Kidney (tissue), 14 donors: ENCODE measurements around the gene COL6A1. TPM values are rescaled to one million over a fixed set of nuclear protein-coding genes. Genes with fewer than 3 reads are reported as not detected.

Source experiments
- DNase-seq, 5 donors: peaks; one replicate each; pipeline ENCODE4 v3.0.0-alpha.2; 2013 to 2020
- FAIRE-seq: peaks from 2 replicates; lab custom pipeline; 2012; peaks lifted over from hg19 to GRCh38; lab: Jason Lieb, UNC
- H3K27ac ChIP-seq, 2 donors: one replicate each; pipeline ENCODE4 v1.7.0; 2013; ENCODE audit warnings: low read depth in 2 of 2, low read length in 2 of 2, inconsistent platforms in 1 of 2
- H3K27me3 ChIP-seq: one replicate; pipeline ENCODE4 v1.7.1; 2013; ENCODE audit warnings: low read length, inconsistent platforms; ENCODE audit not compliant: control insufficient read depth, insufficient read depth
- H3K36me3 ChIP-seq, 3 donors: one replicate each; pipeline versions ENCODE4 v1.7.0 to v1.7.1; 2013; ENCODE audit warnings: low read length in 3 of 3, control low read depth in 1 of 3, inconsistent platforms in 1 of 3; ENCODE audit not compliant: insufficient read depth in 3 of 3, control insufficient read depth in 2 of 3
- H3K4me1 ChIP-seq, 3 donors: one replicate each; pipeline versions ENCODE4 v1.7.0 to v1.7.1; 2013; ENCODE audit warnings: low read length in 3 of 3, inconsistent platforms in 1 of 3, low read depth in 1 of 3; ENCODE audit not compliant: control insufficient read depth in 2 of 3, insufficient read depth in 2 of 3
- H3K4me3 ChIP-seq, 3 donors: one replicate each; pipeline versions ENCODE4 v1.7.0 to v1.8.1; 2013; ENCODE audit warnings: low read length in 3 of 3, control low read depth in 1 of 3, inconsistent platforms in 1 of 3
- H3K9ac ChIP-seq, 3 donors: one replicate each; pipeline versions ENCODE4 v1.7.0 to v1.7.1; 2013; ENCODE audit warnings: low read length in 3 of 3, control low read depth in 1 of 3, inconsistent platforms in 1 of 3
- H3K9me3 ChIP-seq, 3 donors: one replicate each; pipeline versions ENCODE4 v1.7.0 to v1.7.1; 2013; ENCODE audit warnings: low read length in 3 of 3, control low read depth in 1 of 3, inconsistent platforms in 1 of 3; ENCODE audit not compliant: control insufficient read depth in 2 of 3, insufficient read depth in 1 of 3
- intact Hi-C: fragments of 100-400 bp; cut with DNase I; formaldehyde crosslinking; loops from one replicate; pipeline ENCODE4 v1.11.1; 2022
- polyA plus RNA-seq: library from polyadenylated mRNA; stranded (reverse); fragments of 350-450 nt; fragmentation: Illumina TruSeq; extraction: RNeasy Lipid Tissue Mini Kit (QIAGEN cat#74804); gene quantifications from one replicate; pipeline ENCODE4 v1.2.3, GENCODE V29; 2014; ENCODE audit warnings: low read depth, low replicate concordance; ENCODE audit not compliant: insufficient read depth
- total RNA-seq: library from RNA; stranded (reverse); fragmentation: NEBNext Ultra II Directional; extraction: Animal tissue kit (Norgen Biotek cat#: 25700); gene quantifications from one replicate; pipeline ENCODE4 v1.2.1, GENCODE V29; 2021
- TF ChIP-seq, protein P1 (sequence below): IDR thresholded peaks from 3 replicates; pipeline ENCODE4 v1.5.1; 2012; ENCODE audit warnings: mild to moderate bottlenecking, moderate library complexity, borderline replicate concordance; ENCODE audit not compliant: insufficient read depth; ENCODE audit errors: extremely low read depth
- donor health status: control.
- donor health status: control.
- donor health status: control.
- donor health status: control.
- donor health status: control.
- donor health status: DM: yes; HTN: yes; CAD: no.
- donor health status: Normal renal cell carcinoma (clear cell type).

COL6A1 gene
- total and polyA plus RNA-seq, 2 donors from 2014 or later, result 112 to 127 TPM

DNA sequence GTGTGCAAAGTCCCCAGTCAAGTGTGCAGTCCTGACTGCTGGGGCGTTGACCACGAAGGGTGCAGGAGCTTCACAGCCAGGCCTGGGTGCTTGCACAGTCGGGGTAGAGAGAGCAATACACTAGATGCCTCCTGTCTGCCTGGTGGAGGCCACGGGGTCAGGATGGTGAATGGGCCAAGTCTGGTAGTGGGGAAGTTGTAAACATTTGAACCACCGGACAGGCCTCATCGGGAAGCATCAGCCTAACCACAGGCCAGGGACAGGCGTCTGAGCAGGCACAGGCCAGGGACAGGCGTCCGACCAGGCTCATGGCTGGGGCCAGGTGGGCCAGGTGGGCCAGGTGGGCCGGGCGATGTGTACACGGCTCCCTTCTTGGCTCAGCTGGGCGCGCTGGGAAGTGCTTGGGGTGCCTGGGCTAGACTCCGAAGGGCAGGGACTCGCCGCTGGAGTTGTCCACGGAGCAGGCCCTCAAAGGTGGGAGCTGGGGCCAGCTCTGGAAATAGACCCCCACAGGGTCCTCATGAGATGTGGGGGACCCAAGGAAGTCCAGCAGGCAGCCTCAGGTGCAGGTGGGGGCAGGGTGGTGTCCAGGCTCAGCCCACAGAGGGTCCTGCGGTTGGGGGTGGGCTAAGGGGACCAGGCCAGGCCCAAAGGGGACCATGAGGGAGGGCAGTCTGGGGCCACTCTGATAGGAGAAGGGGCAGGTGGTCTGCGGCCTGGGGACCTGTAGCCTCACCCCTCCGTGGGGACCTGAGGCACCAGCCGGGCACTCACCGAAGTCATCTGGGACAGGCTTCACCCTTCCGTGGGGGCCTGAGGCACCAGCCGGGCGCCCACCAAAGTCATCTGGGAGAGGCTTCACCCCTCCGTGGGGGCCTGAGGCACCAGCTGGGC is 15.0 kb downstream of the COL6A1 start:
- FAIRE-seq (no peak), DNase-seq (peak in 2 of 5 donors; percentile 28 to 59)
- H3K27me3 ChIP-seq, result no peaks in the 10 kb centered on the region
- no peak overlapping the region for H3K27ac ChIP-seq
- H3K9me3 ChIP-seq, result no peaks in the 10 kb centered on the region
- TF ChIP-seq, protein P1, sequence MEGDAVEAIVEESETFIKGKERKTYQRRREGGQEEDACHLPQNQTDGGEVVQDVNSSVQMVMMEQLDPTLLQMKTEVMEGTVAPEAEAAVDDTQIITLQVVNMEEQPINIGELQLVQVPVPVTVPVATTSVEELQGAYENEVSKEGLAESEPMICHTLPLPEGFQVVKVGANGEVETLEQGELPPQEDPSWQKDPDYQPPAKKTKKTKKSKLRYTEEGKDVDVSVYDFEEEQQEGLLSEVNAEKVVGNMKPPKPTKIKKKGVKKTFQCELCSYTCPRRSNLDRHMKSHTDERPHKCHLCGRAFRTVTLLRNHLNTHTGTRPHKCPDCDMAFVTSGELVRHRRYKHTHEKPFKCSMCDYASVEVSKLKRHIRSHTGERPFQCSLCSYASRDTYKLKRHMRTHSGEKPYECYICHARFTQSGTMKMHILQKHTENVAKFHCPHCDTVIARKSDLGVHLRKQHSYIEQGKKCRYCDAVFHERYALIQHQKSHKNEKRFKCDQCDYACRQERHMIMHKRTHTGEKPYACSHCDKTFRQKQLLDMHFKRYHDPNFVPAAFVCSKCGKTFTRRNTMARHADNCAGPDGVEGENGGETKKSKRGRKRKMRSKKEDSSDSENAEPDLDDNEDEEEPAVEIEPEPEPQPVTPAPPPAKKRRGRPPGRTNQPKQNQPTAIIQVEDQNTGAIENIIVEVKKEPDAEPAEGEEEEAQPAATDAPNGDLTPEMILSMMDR, result no peak
- H3K9ac ChIP-seq, result no peak overlapping the region
- intact Hi-C loops, result no loop called here
- no peak overlapping the region for H3K4me3 ChIP-seq
- H3K36me3 ChIP-seq, result peaks cover 0 to 3% (median 0%) of the 10 kb centered on the region in 3 donors
- no peaks in the 10 kb centered on the region for H3K4me1 ChIP-seq

DNA sequence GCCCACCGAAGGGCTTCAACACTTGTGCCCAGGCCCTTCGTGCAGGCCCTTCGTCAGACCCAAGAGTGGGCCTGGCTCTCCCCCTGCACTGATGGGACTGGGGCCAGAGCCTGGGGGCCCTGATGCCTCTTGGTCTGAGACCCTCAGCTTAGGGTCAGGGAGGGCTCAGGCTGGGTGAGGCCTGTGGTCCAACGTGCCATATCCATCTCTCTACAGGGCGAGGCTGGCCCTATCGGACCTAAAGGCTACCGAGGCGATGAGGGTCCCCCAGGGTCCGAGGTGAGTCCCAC is 15.6 kb downstream of the COL6A1 start:
- FAIRE-seq (no peak), DNase-seq (peak in 1 of 5 donors; percentile 32)
- intact Hi-C loops, result no loop called here
- no peaks in the 10 kb centered on the region for H3K27me3 ChIP-seq
- TF ChIP-seq, protein P1, result no peak
- no peaks in the 10 kb centered on the region for H3K4me1 ChIP-seq
- H3K36me3 ChIP-seq, result peaks cover 0 to 2% (median 0%) of the 10 kb centered on the region in 3 donors
- H3K27ac ChIP-seq, result no peak overlapping the region
- H3K4me3 ChIP-seq, result no peak overlapping the region
- H3K9ac ChIP-seq, result no peak overlapping the region
- no peaks in the 10 kb centered on the region for H3K9me3 ChIP-seq

DNA sequence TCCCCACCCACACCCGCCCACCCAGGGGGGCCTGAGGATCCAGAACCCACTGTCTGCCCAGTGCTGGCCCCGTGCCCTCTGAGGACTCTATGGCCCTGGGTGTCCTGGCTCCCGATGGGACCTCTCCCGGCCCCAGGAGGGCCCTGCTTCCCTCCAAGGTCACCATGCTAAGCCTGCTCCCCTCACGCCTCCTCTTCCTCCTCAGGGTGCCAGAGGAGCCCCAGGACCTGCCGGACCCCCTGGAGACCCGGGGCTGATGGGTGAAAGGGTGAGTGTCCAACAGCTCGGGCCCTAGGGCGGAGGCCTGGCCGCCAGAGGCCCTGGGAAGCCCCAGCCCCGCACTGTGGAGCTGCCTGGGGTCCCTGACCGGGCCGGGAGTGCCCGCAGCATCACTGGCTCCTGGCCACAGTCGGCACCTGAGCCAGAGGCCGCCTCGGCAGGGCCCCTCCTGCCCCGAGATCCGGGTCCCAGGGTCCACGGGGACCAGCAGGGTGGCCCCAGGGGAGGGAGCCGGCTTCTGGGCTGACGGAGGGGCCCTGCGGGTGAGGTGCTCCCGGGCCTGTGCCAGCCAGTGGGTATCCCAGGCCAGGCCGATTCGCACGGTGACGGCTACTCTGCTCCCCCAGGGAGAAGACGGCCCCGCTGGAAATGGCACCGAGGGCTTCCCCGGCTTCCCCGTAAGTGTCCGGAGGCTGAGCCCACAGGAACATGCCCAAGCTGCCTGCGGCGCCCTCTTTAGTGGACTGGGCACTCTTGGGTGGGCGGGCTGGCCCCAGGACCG is 16.1 kb downstream of the COL6A1 start:
- H3K27ac ChIP-seq, result no peak overlapping the region
- no peaks in the 10 kb centered on the region for H3K36me3 ChIP-seq
- TF ChIP-seq, protein P1, result no peak

More for the DNA sequence above, 16.1 kb downstream of the COL6A1 start:
- DNase-seq, result peak in 2 of 5 donors; percentile 26 to 63
- Histone ChIP-seq H3K4me1 (no peaks in the 10 kb centered on the region), H3K27me3 (no peaks in the 10 kb centered on the region), H3K9me3 (no peaks in the 10 kb centered on the region), H3K9ac (no peak overlapping the region), H3K4me3 (no peak overlapping the region)
- no peak for FAIRE-seq
- intact Hi-C loops, result no loop called here
